ENCODE data around the gene MAD1L1. TPM values are rescaled to one million over a fixed set of nuclear protein-coding genes. Genes with fewer than 3 reads are reported as not detected.

MAD1L1 gene
- total and polyA plus RNA-seq, 2 of the 4 experiments (the other 2 are of a cell fraction), result 29.0 to 40.9 TPM

GRCh38 chr7:1913466-1914282, 319.1 kb downstream of the MAD1L1 start:
- Histone ChIP-seq H3K9ac (ENCODE audit: low read depth, low read length) (no peak overlapping the region), H3K23ac (ENCODE audit: low read depth, low read length) (no peak overlapping the region), H3K4me2 (ENCODE audit: low read depth, low read length) (no peak overlapping the region; the same call in 1 of the 2 replicates), H3K4ac (ENCODE audit: low read depth, low read length) (peak overlapping the region; percentile 71; the same call in 1 of the 2 replicates), H4K20me1 (ENCODE audit: insufficient read depth, low read length) (no peaks in the 10 kb centered on the region), H3K18ac (ENCODE audit: low read depth, low read length) (no peak overlapping the region; the same call in 1 of the 2 replicates), H4K91ac (ENCODE audit: insufficient read depth, low read depth, low read length) (peak overlapping the region; percentile 69), H3K56ac (ENCODE audit: extremely low read depth, insufficient read depth, low read length) (no peak overlapping the region), H2BK120ac (ENCODE audit: low read depth, low read length) (peak overlapping the region; percentile 59; the same call in 1 of the 2 replicates), H3K27ac (ENCODE audit: insufficient read depth, low read length) (peak overlapping the region; percentile 49), H4K5ac (ENCODE audit: low read depth, low read length) (peak overlapping the region; percentile 54), H3K79me1 (ENCODE audit: low read depth in 1 of 2, low read length in 2 of 2) (peaks cover 0 to 30% of the 10 kb centered on the region in 2 experiments; a peak in 2 of 4 replicates), H3K14ac (replicated peaks; ENCODE audit: low read depth, low read length) (peak overlapping the region; percentile 72), H3K9me1 (ENCODE audit: insufficient read depth, low read length) (peaks cover 12% of the 10 kb centered on the region; the same call in 1 of the 2 replicates), H3K36me3 (ENCODE audit: control insufficient read depth, insufficient read depth, low read length) (no peaks in the 10 kb centered on the region), H2AK9ac (replicated peaks; ENCODE audit: low read depth, low read length, poor library complexity) (peak overlapping the region; percentile 93), H3K9me3 (ENCODE audit: control insufficient read depth, insufficient read depth, low read length) (no peaks in the 10 kb centered on the region), H3K27me3 (ENCODE audit: control insufficient read depth, insufficient read depth, low read length) (no peaks in the 10 kb centered on the region), H2AK5ac (ENCODE audit: low read depth, low read length) (peak overlapping the region; percentile 63; the same call in 1 of the 2 replicates), H3K4me1 (ENCODE audit: control insufficient read depth, insufficient read depth, low read length) (peaks cover 20% of the 10 kb centered on the region), H2BK20ac (ENCODE audit: low read depth, low read length) (no peak overlapping the region; the same call in 1 of the 2 replicates), H3K4me3 (ENCODE audit: insufficient read depth, low read depth, low read length) (no peak overlapping the region), H2BK15ac (ENCODE audit: low read depth, low read length) (no peak overlapping the region; the same call in 2 of the 3 replicates), H4K8ac (ENCODE audit: low read depth in 2 of 2, low read length in 2 of 2) (peak overlapping the region in 1 of 2 experiments; percentile 92; a peak in 2 of 4 replicates), H2AFZ (replicated peaks; ENCODE audit: low read length, poor library complexity) (peak overlapping the region; percentile 75), H2BK5ac (ENCODE audit: low read depth, low read length, poor library complexity, severe bottlenecking) (peak overlapping the region; percentile 88)
- ChIA-PET CTCF (no interaction called here), POLR2A (ENCODE audit: unreplicated experiment) (no interaction called here)
- intact Hi-C loops (cut with micrococcal nuclease), result no loop called here
- BruUV-seq (replicated peaks), result no TSS peak
- ATAC-seq (ENCODE audit: low read depth) (no peak), DNase-seq (no peak)
- dilution Hi-C loops (cut with HindIII; ENCODE audit: low sequenced_read_pairs, unreplicated experiment), result no loop called here
- in situ Hi-C loops (cut with MboI; ENCODE audit: low sequenced_read_pairs), result no loop called here
- TF ChIP-seq FOS (IDR thresholded peaks at IDR 0.05; ENCODE audit: low read depth, low read length) (no peak), MAFK (IDR thresholded peaks at IDR 0.05; ENCODE audit: low read depth, low read length) (no peak), CTCF (conservative IDR thresholded peaks at IDR 0.05; ENCODE audit: low read depth, low read length) (no peak)
- TF ChIP-seq, protein P1, sequence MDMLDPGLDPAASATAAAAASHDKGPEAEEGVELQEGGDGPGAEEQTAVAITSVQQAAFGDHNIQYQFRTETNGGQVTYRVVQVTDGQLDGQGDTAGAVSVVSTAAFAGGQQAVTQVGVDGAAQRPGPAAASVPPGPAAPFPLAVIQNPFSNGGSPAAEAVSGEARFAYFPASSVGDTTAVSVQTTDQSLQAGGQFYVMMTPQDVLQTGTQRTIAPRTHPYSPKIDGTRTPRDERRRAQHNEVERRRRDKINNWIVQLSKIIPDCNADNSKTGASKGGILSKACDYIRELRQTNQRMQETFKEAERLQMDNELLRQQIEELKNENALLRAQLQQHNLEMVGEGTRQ (IDR thresholded peaks at IDR 0.05; ENCODE audit: low read depth, low read length), result no peak
- 96% methylated on average over 4 of the region's 25 CpGs; no CpG with 5 or more reads in 1 of the 2 experiments for WGBS, 2 experiments (ENCODE audit: extremely low coverage in 2 of 2, insufficient read length in 1 of 2)
